ENCODE results near the gene CD300LD.

The CD300LD gene

DNA sequence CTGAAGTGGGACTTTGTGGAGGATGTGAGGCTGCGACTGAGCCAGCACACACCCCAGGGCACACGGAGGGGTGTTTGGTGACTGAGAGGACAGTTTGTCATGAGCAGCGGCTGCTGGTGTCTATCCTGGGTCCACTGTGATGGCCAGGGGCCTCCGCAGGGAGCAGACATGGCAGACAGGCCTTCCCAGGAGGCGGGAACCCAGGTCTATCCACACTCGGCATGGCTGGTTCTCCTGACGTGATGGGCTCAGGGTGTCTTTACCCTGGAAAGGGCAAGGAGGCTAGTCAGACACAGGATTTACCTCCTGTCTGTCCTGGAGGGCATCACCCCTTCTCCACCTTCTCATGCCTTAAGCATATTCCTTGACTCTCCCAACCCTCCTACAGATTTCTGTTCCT lies 45.5 kb downstream of the CD300LD start:
- in situ Hi-C loops (cut with MboI; ENCODE audit: low sequenced_read_pairs) = no loop called here

DNA sequence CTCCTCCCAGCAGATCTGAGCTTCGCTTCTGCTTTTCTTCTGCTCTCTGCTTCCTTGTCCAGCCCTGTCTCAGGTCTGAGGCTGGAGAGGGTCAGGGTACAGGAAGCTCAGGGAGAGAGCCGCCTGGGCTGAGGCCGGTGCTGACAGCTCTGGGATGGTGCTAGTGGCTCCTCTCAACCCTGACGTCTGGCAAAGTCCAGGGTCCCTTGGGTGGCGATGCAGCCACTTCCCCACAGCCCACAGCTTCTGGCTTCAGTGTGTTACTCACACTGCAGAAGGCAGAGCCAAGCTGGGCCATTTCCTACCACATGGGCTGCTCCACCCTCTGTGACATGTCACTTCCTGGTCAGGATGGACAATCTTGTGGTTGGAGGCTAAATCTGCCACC lies 46.2 kb downstream of the CD300LD start, which contains the start of gene CD300C:
TSS of gene CD300C (minus strand) at position 273 of the 388 bp plus-strand sequence. CDS start 333 bp downstream, outside the sequence.
- in situ Hi-C loops (cut with MboI; ENCODE audit: low sequenced_read_pairs) = no loop called here

DNA sequence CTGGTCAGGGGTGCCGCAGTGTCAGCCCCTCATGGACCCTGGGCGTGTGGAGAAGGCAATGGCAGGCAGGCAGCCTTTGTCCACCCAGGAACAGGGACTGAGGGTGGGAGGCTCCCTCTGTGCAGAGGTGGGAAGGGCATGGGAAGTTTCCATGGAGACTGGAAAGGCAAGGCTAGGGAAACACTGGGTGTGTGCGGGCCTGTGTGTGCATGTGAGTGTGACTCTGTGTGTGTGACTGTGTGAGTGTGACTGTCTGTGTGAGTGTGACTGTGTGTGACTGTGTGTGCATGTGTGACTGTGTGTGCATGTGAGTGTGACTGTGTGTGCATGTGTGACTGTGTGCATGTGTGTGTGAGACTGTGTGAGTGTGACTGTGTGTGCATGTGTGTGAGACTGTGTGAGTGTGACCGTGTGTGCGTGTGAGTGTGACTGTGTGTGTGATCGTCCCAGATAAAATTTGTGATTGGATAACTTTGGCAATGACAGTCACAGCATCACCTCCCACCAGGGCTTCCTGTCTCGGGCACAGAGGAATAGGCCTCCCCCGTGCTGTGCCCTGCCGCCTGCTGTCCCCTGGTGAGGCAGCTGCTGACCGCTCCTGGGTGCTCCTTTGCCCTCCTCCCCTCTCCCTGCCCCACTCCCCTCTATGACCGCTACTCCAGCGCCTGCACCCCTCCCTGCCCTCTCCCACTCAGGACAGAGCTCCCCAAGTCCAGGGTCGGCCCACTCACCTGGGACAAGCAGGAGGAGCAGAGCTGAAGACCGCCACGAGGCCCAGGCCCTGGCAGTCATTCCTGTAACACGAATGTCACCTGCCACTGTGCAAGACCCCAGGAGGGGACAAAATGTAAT lies 46.9 kb downstream of the CD300LD start:
- in situ Hi-C loops (cut with MboI; ENCODE audit: low sequenced_read_pairs) = no loop called here

DNA sequence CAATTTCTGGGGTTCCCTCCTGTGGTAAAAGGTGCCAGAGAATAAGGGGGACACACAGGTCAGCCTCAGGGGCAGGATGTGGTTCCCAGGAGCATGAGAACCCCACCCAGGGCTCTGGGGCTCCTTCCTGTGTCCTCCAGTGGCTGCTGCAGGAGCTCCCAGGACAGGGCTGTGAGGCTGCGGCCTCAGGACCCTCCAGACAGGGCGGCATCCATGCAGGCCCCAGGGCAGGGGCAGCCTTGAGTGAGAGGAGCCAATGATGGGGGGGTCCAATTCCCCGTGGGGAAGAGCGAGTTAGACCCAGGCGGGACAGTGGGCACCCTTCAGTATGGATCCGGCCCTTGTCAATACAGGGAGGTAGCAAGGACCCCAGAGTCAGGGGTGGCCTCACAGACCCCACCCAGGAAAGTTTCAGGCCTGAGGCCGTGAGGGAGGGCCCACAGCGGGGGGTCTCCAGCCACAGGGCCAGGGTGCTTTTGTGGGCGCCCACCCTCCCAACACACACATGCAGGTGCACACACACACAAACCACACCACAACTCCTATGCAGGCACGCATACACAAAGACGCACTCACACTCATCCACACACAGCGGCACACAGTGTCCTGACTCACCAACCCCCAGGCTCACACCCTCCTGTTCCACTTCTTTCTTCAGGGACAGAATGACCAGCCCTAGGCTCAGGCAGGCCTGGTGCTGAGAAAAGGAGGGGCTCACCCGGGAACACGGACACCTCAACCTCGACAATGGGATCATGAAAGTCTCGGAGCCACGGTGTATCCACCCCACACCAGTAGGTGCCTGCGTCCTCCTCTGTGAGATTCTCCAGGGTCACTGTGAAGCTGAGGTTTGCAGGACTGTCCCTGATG lies 48.0 kb downstream of the CD300LD start:
- in situ Hi-C loops (cut with MboI; ENCODE audit: low sequenced_read_pairs) = no loop called here

DNA sequence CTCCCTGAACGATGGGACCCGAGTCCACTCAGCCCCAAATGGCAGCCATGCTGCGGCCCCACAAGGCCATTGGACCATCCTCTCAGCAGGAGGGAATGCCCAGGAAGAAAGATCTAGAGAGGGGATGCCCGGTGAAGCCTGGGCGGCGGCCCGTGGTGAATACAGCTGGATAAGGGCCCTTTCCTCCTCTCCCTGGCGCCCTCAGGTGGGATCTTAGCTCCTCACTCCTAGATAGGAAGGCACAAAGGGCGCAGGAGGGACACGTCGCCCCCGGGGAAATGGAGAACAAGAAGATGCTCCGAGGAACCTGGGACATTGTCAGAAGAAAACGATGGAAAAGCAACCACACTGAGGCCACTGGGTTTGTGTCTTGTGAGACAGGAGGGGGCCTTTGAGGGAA lies 48.7 kb downstream of the CD300LD start:
- in situ Hi-C loops (cut with MboI; ENCODE audit: low sequenced_read_pairs) = no loop called here

DNA sequence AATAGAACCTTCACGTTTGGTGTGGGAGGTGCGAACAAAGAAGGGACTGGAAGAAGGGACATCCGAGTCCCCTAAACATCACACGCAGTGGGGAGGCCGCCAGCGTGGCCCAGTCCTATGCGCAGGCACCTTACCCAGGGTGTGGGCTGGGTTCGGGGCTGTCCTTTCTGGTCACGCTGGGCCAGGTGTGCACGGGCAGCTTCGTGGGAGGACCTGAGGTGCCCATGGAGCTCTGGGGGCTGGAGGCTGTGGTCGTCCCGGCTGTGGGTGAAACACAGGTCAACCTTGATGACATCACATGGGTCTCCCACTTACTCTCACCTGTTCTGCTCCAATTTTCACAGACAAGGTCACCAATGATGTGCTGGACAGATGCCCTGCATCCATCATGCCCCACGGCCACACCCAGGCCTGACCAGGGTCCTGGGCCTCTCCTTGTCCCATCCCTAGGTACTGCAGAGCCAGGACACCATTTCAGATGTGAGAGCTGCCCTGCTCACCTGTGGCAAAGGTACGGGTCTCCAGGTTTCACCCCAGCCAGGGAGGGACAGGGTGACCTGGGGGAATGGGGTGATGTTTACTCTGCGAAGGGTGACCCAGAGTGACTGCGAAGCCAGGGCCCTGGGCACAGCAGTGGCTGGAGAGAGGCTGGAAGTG lies 49.2 kb downstream of the CD300LD start:
- in situ Hi-C loops (cut with MboI; ENCODE audit: low sequenced_read_pairs) = no loop called here

DNA sequence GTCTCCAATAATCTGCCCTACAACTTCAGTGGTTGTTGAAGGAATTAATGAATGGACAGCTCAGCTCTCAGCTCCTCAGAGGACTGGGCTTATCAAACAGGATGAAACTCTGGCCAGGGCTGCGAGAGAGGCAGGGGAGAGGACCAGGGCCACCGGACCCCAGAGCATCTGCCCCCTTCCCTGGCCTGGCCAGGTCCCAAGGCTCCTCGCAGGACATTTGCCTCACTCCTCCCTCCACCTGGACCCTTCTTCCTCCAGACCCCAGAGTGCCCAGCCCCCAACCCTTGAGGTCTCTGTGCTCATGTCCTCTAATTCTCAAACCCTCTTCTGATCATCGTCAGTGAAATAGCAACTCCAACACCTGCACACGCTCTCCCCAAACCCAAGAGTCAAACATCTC lies 49.9 kb downstream of the CD300LD start:
- in situ Hi-C loops (cut with MboI; ENCODE audit: low sequenced_read_pairs) = no loop called here

DNA sequence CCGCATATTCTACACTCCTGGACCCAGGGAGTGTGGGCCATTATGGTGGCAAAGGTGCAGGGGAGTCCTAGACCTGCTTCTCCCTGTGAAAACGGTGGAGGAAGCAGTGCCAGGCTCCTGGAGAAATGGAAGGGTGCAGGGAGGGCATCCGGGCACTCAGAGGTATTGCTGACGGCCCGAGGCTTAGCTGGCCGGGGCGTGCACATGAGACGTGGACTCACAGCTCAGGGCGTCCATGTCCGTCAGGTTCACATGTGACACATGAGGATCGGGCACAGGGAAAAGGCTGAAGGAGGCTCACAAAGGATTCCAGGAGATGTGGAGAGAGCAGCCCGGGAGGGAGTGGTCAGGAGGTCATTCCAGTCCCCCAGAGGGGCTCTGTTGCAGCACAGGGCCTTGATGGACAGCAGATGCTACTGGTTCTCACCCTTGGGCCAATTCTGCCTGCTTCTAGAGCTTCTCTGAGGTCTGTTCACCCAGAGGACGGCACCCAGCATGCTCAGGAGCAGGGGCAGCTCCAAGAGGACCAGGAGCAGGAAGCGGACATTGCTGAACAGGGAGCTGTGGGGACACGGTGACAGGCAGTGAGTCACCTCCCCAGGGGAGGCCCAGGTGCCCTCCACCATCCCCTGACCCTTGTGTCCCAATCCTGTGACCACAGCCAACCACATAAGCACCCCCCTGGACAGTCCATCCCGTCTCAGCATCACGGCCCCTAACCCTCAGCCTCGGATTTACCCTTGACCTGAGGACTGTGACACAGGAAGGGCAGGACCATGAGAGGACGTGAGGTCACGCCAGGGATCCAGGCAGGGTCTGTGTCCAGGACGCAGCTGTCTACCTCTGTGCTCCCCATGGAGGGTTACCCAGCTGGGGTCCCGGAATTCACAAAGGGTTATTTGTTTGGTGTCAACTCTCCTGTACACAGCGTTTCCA lies 50.6 kb downstream of the CD300LD start:
- in situ Hi-C loops (cut with MboI; ENCODE audit: low sequenced_read_pairs) = no loop called here

DNA sequence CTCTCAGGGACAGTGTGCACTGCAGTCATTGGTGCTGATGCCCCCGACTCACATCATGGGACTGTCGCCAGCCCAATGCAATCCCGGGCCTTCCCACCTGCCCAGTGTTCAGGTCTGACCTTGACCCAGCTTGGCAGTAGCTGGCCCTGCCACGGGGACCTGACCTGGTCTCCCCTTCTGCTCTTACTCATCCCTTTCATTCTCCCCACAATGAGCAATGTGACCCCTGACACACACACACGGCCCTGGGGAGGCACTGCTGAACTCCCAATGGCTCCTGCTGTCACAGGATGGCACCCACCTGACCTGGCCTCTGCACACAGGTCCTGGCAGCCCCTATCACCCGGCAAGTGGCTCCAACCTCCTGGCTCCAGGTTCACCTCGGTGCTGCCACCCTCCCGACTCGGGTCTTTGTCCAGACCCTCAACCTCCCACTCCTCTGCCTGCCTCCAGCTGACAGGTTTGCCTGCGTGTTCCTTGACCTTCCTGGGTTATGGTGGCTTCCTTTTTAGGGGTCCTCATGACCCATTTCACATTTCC lies 52.7 kb downstream of the CD300LD start:
- in situ Hi-C loops (cut with MboI; ENCODE audit: low sequenced_read_pairs) = no loop called here

DNA sequence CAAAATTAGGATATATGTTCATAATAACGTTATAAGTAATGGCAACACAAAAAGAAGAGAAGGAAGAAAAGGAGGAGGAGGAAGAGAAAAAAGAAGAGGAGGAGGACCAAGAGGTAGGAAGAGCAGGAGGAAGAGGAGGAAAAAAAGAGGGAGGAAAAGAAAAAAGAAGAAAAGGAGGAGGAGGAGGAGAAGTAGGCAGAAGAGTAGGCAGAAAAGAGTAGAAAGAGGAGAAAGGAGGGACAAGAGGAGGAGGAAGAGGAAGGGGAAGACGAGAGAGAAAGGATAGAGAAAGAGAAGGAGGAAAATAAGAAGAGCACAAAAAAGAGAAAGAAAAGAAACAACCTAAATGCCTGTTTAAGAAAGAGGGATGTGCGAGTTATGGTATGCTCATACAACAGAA lies 55.2 kb downstream of the CD300LD start:
- in situ Hi-C loops (cut with MboI; ENCODE audit: low sequenced_read_pairs) = no loop called here

DNA sequence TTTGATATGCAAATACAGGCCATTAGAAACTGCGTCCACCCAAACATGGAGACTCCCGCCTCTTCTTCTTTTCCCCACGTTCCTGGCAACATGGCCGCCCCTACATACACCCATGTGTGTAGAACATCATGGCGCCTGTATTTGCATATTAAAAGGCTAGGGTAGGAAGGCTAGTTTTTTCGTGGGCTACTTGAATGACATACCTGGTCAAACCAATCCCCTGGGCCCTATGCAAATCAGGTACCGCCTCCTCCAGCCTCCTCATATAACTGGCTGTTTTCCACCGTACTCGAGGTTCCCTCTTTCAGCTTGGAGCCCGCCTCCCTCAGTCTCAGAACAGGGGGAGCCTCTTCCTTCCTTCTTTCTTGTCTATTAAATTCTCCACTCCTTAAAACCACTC lies 60.0 kb downstream of the CD300LD start:
- in situ Hi-C loops (cut with MboI; ENCODE audit: low sequenced_read_pairs) = no loop called here

DNA sequence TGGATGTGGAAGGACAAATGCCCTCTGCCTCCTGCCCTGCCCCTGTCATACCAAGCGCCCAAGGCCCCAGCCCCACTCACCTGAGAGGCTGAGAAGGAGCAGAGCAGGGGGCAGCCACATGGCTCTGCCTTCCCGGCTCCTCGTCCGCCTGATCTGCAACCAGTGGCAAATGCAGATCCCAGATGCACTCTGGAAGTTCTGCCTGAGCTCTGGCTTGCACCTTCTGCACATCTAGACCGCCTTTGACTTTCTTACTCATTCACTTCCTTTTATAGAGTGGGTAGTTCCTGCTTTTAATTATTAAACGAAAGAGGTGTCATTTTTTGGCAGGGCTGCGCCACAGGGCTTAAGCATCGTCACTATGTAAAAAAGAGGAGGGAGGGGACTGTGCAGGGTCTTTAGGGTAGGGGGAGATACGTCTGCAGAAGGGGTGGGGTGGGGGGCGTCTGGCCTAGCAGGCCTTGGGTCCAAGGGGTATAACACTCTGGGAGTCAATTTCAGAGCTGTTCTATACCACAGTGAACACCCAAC lies 60.8 kb downstream of the CD300LD start, which contains the start of gene CD300LB:
TSS of gene CD300LB (minus strand) at position 245 of the 531 bp plus-strand sequence. CDS start at position 120, 125 bp downstream.
- in situ Hi-C loops (cut with MboI; ENCODE audit: low sequenced_read_pairs) = no loop called here

DNA sequence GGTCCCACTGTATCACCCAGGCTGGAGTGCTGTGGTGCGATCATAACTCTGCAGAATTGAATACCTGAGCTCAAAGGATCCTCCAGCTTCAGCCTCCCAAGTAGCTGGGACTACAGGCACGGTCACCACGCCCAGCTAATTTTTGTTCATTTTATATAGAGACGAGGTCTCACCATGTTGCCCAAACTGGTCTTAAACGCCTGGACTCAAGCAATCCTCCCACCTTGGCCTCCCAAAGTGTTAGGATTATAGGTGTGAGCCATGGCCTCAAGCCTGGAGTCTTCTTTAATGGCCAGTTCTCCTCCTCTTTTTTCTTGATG lies 61.3 kb downstream of the CD300LD start:
- in situ Hi-C loops (cut with MboI; ENCODE audit: low sequenced_read_pairs) = no loop called here

Measured in HL-60/S4 (cell line).